Body of pancreas (tissue), 4 donors: Measurements from ENCODE around the gene HTR3A. TPM values are rescaled to one million over a fixed set of nuclear protein-coding genes. Genes with fewer than 3 reads are reported as not detected.
"Not testable (repeated sequence)": the region's sequence is repeated elsewhere in the genome, so short reads cannot be mapped to it uniquely, and the experiment has no call there.

Experiments used
- ATAC-seq: fragments of 150-250 bp; one replicate; pipeline ENCODE4 v1.9.1; 2016
- DNase-seq, 4 donors: peaks; one replicate each; pipeline ENCODE4 v3.0.0-alpha.2; 2019
- H3K27ac ChIP-seq, 4 donors: fragments of 200-600 bp; sonication (generic); 1 replicate in 3 of 4; 2 replicates in 1 of 4; pipeline versions ENCODE4 v1.5.1 to v1.6.1; 2016 to 2019; ENCODE audit warnings: mild to moderate bottlenecking in 1 of 4, mixed read lengths in 1 of 4, moderate library complexity in 1 of 4
- H3K27me3 ChIP-seq, 2 donors: fragments of 200-600 bp; sonication (generic); one replicate each; pipeline ENCODE4 v1.6.0; 2016; ENCODE audit warnings: mild to moderate bottlenecking in 1 of 2
- H3K36me3 ChIP-seq, 2 donors: fragments of 200-600 bp; sonication (generic); replicated peaks in 1 of 2; 2 replicates each; pipeline ENCODE4 v1.5.1; 2016; ENCODE audit warnings: low read depth in 2 of 2; ENCODE audit not compliant: insufficient read depth in 1 of 2
- H3K4me1 ChIP-seq: fragments of 200-600 bp; sonication (generic); one replicate; pipeline ENCODE4 v1.6.0; 2016
- H3K4me3 ChIP-seq, 2 donors: fragments of 200-600 bp; sonication (generic); 1 replicate in 1 of 2; 2 replicates in 1 of 2; pipeline ENCODE4 v1.5.1; 2016 to 2019
- H3K9me3 ChIP-seq, 3 donors: fragments of 200-600 bp; sonication (generic); 1 replicate in 2 of 3; 2 replicates in 1 of 3; pipeline ENCODE4 v1.5.1; 2016
- POLR2A ChIP-seq, 3 donors: fragments of 450-650 bp; IDR thresholded peaks; one replicate each; pipeline ENCODE4 v1.6.1; 2016; ENCODE audit warnings: antibody characterized with exemption in 3 of 3, mild to moderate bottlenecking in 2 of 3
- WGBS, 2 donors: methylation state at CpG; one replicate each; pipeline ENCODE4 v1.1.5; 2017; 5-methylcytosine and 5-hydroxymethylcytosine counted together
- intact Hi-C: fragments of 100-400 bp; cut with DNase I; formaldehyde crosslinking; loops from one replicate; pipeline ENCODE4 v1.15.1; 2023
- total RNA-seq, 2 donors: library from RNA; depleted of rRNA; stranded (reverse); fragments of >200 nt; gene quantifications; one replicate each; pipeline ENCODE4 v1.1.0, GENCODE V29; 2016
- TF ChIP-seq, protein P1 (sequence below), 7 experiments: fragments of 450-650 bp in 4 of 7; fragments of 200-600 bp in 3 of 7; sonication (generic) in 3 of 7; IDR thresholded peaks; one replicate each; pipeline ENCODE4 v1.5.1; 2016 to 2019; ENCODE audit warnings: antibody characterized with exemption in 7 of 7

The HTR3A gene
- total RNA-seq, 2 donors from 2014 or later = 0.33 to 1.0 TPM

DNA sequence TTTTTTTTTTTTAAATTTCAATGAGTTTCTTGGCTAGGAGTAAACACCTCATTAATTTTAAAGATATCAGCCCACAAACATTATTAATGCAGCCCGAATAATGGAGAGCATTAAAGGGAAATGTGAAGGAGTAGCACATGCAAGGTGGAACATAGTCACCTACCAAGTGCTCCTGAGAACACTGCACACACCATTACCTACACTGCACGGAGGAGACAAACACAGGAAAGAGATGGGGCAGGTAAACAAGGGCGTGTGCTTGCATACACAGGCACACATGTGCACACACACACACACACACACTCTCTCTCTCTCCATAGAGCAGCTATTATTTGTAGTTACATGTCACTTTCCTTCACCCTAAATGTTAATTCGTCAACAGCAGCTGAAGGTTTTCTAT lies 40.1 kb upstream of the HTR3A start:
- no peak for ATAC-seq
- Histone ChIP-seq H3K9me3 (no peaks in the 10 kb centered on the region), H3K4me3 (no peak overlapping the region), H3K4me1 (no peaks in the 10 kb centered on the region), H3K36me3 (no peaks in the 10 kb centered on the region), H3K27ac (no peak overlapping the region), H3K27me3 (no peaks in the 10 kb centered on the region)
- intact Hi-C loops = no loop called here
- 49 to 61% methylated on average over 4 of the region's 4 CpGs for WGBS, 2 donors
- DNase-seq = no peak
- TF ChIP-seq, protein P1, sequence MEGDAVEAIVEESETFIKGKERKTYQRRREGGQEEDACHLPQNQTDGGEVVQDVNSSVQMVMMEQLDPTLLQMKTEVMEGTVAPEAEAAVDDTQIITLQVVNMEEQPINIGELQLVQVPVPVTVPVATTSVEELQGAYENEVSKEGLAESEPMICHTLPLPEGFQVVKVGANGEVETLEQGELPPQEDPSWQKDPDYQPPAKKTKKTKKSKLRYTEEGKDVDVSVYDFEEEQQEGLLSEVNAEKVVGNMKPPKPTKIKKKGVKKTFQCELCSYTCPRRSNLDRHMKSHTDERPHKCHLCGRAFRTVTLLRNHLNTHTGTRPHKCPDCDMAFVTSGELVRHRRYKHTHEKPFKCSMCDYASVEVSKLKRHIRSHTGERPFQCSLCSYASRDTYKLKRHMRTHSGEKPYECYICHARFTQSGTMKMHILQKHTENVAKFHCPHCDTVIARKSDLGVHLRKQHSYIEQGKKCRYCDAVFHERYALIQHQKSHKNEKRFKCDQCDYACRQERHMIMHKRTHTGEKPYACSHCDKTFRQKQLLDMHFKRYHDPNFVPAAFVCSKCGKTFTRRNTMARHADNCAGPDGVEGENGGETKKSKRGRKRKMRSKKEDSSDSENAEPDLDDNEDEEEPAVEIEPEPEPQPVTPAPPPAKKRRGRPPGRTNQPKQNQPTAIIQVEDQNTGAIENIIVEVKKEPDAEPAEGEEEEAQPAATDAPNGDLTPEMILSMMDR (IDR thresholded peaks at IDR 0.05) = no peak
- no peak for TF ChIP-seq POLR2A (IDR thresholded peaks at IDR 0.05)

GRCh38 chr11:113935858-113936257 lies 39.0 kb upstream of the HTR3A start:
- intact Hi-C loops = no loop called here
- WGBS, 2 donors = 49 to 52% methylated on average over 4 of the region's 4 CpGs

GRCh38 chr11:113937918-113938317 lies 37.0 kb upstream of the HTR3A start:
- Histone ChIP-seq H3K4me1 (no peaks in the 10 kb centered on the region), H3K27ac (no peak overlapping the region), H3K36me3 (no peaks in the 10 kb centered on the region), H3K9me3 (no peaks in the 10 kb centered on the region), H3K27me3 (no peaks in the 10 kb centered on the region), H3K4me3 (no peak overlapping the region)
- no peak for TF ChIP-seq POLR2A (IDR thresholded peaks at IDR 0.05)
- TF ChIP-seq, protein P1 (IDR thresholded peaks at IDR 0.05) = no peak
- DNase-seq (no peak), ATAC-seq (no peak)
- intact Hi-C loops = no loop called here
- WGBS, 2 donors = 72 to 73% methylated on average over 3 of the region's 3 CpGs

More at GRCh38 chr11:113935858-113936257, 39.0 kb upstream of the HTR3A start:
- DNase-seq = no peak
- Histone ChIP-seq H3K4me1 (no peaks in the 10 kb centered on the region), H3K27me3 (no peaks in the 10 kb centered on the region), H3K36me3 (no peaks in the 10 kb centered on the region), H3K9me3 (no peaks in the 10 kb centered on the region), H3K27ac (no peak overlapping the region), H3K4me3 (no peak overlapping the region)
- no peak for TF ChIP-seq POLR2A (IDR thresholded peaks at IDR 0.05)
- TF ChIP-seq, protein P1 (IDR thresholded peaks at IDR 0.05) = no peak
- ATAC-seq = no peak

DNA sequence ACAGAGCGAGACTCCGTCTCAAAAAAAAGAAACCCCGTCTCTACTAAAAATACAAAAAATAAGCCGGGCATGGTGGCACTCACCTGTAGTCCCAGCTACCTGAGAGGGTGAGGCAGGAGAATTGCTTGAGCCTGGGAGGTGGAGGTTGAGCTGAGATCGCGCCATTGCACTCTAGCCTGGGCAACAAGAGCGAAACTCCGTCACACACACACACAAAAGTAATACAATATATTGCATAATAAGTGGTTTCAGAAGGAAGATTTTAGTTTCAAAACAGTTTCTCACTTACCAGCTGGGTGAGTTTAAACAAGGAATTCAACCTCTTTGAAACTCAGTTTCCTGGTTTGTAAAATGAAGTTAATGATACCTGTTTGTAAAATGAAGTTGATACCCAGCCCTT lies 32.7 kb upstream of the HTR3A start:
- Histone ChIP-seq H3K27ac (no peak overlapping the region), H3K27me3 (no peaks in the 10 kb centered on the region), H3K36me3 (no peaks in the 10 kb centered on the region), H3K4me3 (no peak overlapping the region), H3K4me1 (no peaks in the 10 kb centered on the region), H3K9me3 (no peaks in the 10 kb centered on the region)
- no peak for ATAC-seq
- TF ChIP-seq POLR2A (IDR thresholded peaks at IDR 0.05) = no peak
- TF ChIP-seq, protein P1 (IDR thresholded peaks at IDR 0.05) = no peak
- intact Hi-C loops = no loop called here
- DNase-seq = no peak
- WGBS, 2 donors = 89 to 95% methylated on average over 8 of the region's 8 CpGs

DNA sequence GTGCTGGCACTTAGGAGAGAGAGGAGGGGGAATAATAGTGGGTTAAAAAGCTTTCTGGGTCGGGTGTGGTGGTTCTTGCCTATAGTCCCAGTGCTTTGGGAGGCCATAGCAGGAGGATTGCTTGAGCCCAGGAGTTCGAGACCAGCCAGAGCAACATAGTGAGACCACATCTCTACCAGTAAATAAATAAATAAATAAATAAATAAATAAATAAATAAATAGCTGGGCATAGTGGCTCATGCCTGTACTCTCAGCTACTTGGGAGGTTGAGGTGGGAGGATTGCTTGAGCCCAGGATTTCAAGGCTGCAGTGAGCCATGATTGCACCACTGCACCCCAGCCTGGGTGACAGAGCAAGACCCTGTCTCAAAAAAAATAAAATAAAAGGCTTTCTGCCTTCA lies 28.7 kb upstream of the HTR3A start:
- H3K9me3 ChIP-seq, DNase-seq, H3K27ac ChIP-seq, H3K36me3 ChIP-seq, H3K27me3 ChIP-seq, intact Hi-C loops, H3K4me1 ChIP-seq, H3K4me3 ChIP-seq, ATAC-seq: not testable (repeated sequence)
- WGBS, 2 donors = 50 to 63% methylated on average over 2 of the region's 2 CpGs
